ENCODE data around the gene RASA1. TPM values are rescaled to one million over a fixed set of nuclear protein-coding genes. Genes with fewer than 3 reads are reported as not detected.
"Not testable (repeated sequence)": the region's sequence is repeated elsewhere in the genome, so short reads cannot be mapped to it uniquely, and the experiment has no call there.

RASA1 gene
- total RNA-seq, 4 donors from 2014 or later, result 22.3 to 33.3 (median 28.2) TPM

GRCh38 chr5:87276655-87277054 is 9.0 kb downstream of the RASA1 start:
- H3K27me3 ChIP-seq, result no peaks in the 10 kb centered on the region
- in situ Hi-C loops (cut with MboI; ENCODE audit: low pct_ligation_motif_present in 1 of 4, low pct_unique_long_range_greater_than_20kb in 1 of 4, low sequenced_read_pairs in 3 of 4), result no loop called here
- WGBS, 2 donors (ENCODE audit: low coverage in 1 of 2), result 90 to 100% methylated on average over 1 of the region's 1 CpG
- intact Hi-C loops (cut with DNase I; ENCODE audit: low total_unique reads), result no loop called here
- TF ChIP-seq EP300 (IDR thresholded peaks at IDR 0.05; ENCODE audit: low read depth) (no peak), POLR2A (IDR thresholded peaks at IDR 0.05) (no peak), POLR2AphosphoS5 (IDR thresholded peaks at IDR 0.05) (no peak)
- TF ChIP-seq, protein P1, sequence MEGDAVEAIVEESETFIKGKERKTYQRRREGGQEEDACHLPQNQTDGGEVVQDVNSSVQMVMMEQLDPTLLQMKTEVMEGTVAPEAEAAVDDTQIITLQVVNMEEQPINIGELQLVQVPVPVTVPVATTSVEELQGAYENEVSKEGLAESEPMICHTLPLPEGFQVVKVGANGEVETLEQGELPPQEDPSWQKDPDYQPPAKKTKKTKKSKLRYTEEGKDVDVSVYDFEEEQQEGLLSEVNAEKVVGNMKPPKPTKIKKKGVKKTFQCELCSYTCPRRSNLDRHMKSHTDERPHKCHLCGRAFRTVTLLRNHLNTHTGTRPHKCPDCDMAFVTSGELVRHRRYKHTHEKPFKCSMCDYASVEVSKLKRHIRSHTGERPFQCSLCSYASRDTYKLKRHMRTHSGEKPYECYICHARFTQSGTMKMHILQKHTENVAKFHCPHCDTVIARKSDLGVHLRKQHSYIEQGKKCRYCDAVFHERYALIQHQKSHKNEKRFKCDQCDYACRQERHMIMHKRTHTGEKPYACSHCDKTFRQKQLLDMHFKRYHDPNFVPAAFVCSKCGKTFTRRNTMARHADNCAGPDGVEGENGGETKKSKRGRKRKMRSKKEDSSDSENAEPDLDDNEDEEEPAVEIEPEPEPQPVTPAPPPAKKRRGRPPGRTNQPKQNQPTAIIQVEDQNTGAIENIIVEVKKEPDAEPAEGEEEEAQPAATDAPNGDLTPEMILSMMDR (IDR thresholded peaks at IDR 0.05), result no peak
- no peak for DNase-seq
- H3K4me3 ChIP-seq, result no peak overlapping the region
- H3K4me1 ChIP-seq, result peaks cover 0 to 19% (median 8%) of the 10 kb centered on the region in 4 donors
- no peak overlapping the region for H3K27ac ChIP-seq
- no peaks in the 10 kb centered on the region for H3K9me3 ChIP-seq
- H3K36me3 ChIP-seq, result peaks cover 0 to 5% (median 0%) of the 10 kb centered on the region in 4 donors

GRCh38 chr5:87277279-87277835 is 9.7 kb downstream of the RASA1 start:
- in situ Hi-C loops (cut with MboI; ENCODE audit: low pct_ligation_motif_present in 1 of 4, low pct_unique_long_range_greater_than_20kb in 1 of 4, low sequenced_read_pairs in 3 of 4) (no loop called here), intact Hi-C loops (cut with DNase I; ENCODE audit: low total_unique reads) (no loop called here)
- no peak overlapping the region for H3K4me3 ChIP-seq
- WGBS, 2 donors (ENCODE audit: low coverage in 1 of 2), result 89 to 93% methylated on average over 2 of the region's 2 CpGs
- H3K27ac ChIP-seq, result no peak overlapping the region
- DNase-seq, result no peak
- peaks cover 0 to 5% (median 1%) of the 10 kb centered on the region in 4 donors for H3K36me3 ChIP-seq
- H3K27me3 ChIP-seq, result no peaks in the 10 kb centered on the region
- H3K4me1 ChIP-seq, result peaks cover 0 to 14% (median 8%) of the 10 kb centered on the region in 4 donors
- no peaks in the 10 kb centered on the region for H3K9me3 ChIP-seq
- TF ChIP-seq EP300 (IDR thresholded peaks at IDR 0.05; ENCODE audit: low read depth), result no peak
- TF ChIP-seq POLR2AphosphoS5 (IDR thresholded peaks at IDR 0.05), result no peak
- TF ChIP-seq, protein P1 (IDR thresholded peaks at IDR 0.05), result no peak
- TF ChIP-seq POLR2A (IDR thresholded peaks at IDR 0.05), result no peak

DNA sequence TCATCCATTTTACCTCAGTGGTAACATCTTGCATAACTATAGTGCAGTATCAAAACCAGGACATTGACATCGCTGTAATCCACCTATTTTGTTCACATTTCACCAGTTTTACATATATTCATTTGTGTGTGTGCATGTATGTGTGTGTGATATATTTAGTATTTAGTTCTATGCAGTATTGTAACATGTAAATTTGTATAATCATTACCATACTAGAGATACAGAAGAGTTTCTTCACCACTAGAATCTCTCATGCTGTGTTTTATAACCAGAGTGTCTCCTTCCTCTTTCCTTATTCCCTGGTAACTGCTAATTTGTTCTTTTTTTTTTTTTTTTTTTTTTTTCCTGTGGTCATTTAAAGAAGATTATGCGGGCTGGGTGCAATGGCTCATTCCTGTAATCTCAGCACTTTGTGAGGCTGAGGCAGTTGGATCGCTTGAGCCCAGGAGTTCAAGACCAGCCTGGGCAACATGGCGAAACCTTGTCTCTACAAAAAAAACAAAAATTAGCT is 11.0 kb downstream of the RASA1 start:
- Histone ChIP-seq H3K9me3 (no peaks in the 10 kb centered on the region), H3K4me1 (peaks cover 0 to 12% (median 4%) of the 10 kb centered on the region in 4 donors), H3K27me3 (no peaks in the 10 kb centered on the region), H3K4me3 (no peak overlapping the region), H3K27ac (no peak overlapping the region), H3K36me3 (peaks cover 0 to 5% (median 2%) of the 10 kb centered on the region in 4 donors)
- TF ChIP-seq, protein P1 (IDR thresholded peaks at IDR 0.05), result no peak
- intact Hi-C loops (cut with DNase I; ENCODE audit: low total_unique reads), result no loop called here
- in situ Hi-C loops (cut with MboI; ENCODE audit: low pct_ligation_motif_present in 1 of 4, low pct_unique_long_range_greater_than_20kb in 1 of 4, low sequenced_read_pairs in 3 of 4), result no loop called here
- DNase-seq, result no peak
- 95 to 100% methylated on average over 1 to 4 of the region's 4 CpGs for WGBS, 2 donors (ENCODE audit: low coverage in 1 of 2)

- no peaks in the 10 kb centered on the region for H3K27me3 ChIP-seq
- H3K4me1 ChIP-seq, result peaks cover 0 to 14% (median 0%) of the 10 kb centered on the region in 4 donors
- no peak overlapping the region for H3K4me3 ChIP-seq
- no peaks in the 10 kb centered on the region for H3K9me3 ChIP-seq
- in situ Hi-C loops (cut with MboI; ENCODE audit: low pct_ligation_motif_present in 1 of 4, low pct_unique_long_range_greater_than_20kb in 1 of 4, low sequenced_read_pairs in 3 of 4) (no loop called here), intact Hi-C loops (cut with DNase I; ENCODE audit: low total_unique reads) (no loop called here)
- no peak for DNase-seq
- H3K27ac ChIP-seq, result no peak overlapping the region
- TF ChIP-seq, protein P1 (IDR thresholded peaks at IDR 0.05), result no peak
- TF ChIP-seq EP300 (IDR thresholded peaks at IDR 0.05; ENCODE audit: low read depth), result no peak
- no peak for TF ChIP-seq POLR2A (IDR thresholded peaks at IDR 0.05)
- TF ChIP-seq POLR2AphosphoS5 (IDR thresholded peaks at IDR 0.05), result no peak
- 71 to 75% methylated on average over 2 of the region's 2 CpGs for WGBS, 2 donors (ENCODE audit: low coverage in 1 of 2)
- H3K36me3 ChIP-seq, result peaks cover 0 to 5% (median 2%) of the 10 kb centered on the region in 4 donors
Measured at GRCh38 chr5:87282269-87282668, 14.6 kb downstream of the RASA1 start.

- H3K4me3 ChIP-seq; H3K36me3 ChIP-seq; in situ Hi-C loops (cut with MboI; ENCODE audit: low pct_ligation_motif_present in 1 of 4, low pct_unique_long_range_greater_than_20kb in 1 of 4, low sequenced_read_pairs in 3 of 4); H3K9me3 ChIP-seq; H3K27me3 ChIP-seq; DNase-seq; H3K4me1 ChIP-seq; H3K27ac ChIP-seq; intact Hi-C loops (cut with DNase I; ENCODE audit: low total_unique reads): not testable (repeated sequence)
- 96 to 97% methylated on average over 4 of the region's 4 CpGs for WGBS, 2 donors (ENCODE audit: low coverage in 1 of 2)
Measured at GRCh38 chr5:87287266-87287665, 19.6 kb downstream of the RASA1 start.
